OCI-LY1 (cell line): Measurements from ENCODE around the gene RTL9.
"Not testable (repeated sequence)": the region's sequence is repeated elsewhere in the genome, so short reads cannot be mapped to it uniquely, and the experiment has no call there.

Experiments
- EZH2 ChIP-seq: fragments of 200-600 bp; sonication (generic), shearing (Covaris generic); IDR thresholded peaks from 2 replicates; pipeline ENCODE4 v1.8.0; 2017; ENCODE audit warnings: borderline replicate concordance, mixed run types, mild to moderate bottlenecking, antibody characterized with exemption, low read length, moderate library complexity, mixed read lengths
- TF ChIP-seq, protein P1 (sequence below): fragments of 200-600 bp; sonication (generic), shearing (Covaris generic); IDR thresholded peaks from 2 replicates; pipeline ENCODE4 v1.5.1; 2017; ENCODE audit warnings: mild to moderate bottlenecking, antibody characterized with exemption, low read length, moderate library complexity, mixed read lengths

DNA sequence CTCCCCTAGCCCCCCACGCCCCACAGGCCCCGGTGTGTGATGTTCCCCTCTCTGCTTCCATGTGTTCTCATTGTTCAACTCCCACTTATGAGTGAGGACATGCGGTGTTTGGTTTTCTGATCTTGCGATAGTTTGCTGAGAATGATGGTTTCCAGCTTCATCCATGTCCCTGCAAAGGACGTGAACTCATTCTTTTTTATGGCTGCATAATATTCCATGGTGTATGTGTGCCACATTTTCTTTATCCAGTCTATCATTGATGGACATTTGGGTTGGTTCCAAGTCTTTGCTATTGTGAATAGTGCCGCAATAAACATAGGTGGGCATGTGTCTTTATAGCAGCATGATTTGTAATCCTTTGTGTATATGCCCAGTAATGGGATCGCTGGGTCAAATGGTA, 47.6 kb downstream of the RTL9 start:
- not testable (repeated sequence) for TF ChIP-seq EZH2
- TF ChIP-seq, protein P1, sequence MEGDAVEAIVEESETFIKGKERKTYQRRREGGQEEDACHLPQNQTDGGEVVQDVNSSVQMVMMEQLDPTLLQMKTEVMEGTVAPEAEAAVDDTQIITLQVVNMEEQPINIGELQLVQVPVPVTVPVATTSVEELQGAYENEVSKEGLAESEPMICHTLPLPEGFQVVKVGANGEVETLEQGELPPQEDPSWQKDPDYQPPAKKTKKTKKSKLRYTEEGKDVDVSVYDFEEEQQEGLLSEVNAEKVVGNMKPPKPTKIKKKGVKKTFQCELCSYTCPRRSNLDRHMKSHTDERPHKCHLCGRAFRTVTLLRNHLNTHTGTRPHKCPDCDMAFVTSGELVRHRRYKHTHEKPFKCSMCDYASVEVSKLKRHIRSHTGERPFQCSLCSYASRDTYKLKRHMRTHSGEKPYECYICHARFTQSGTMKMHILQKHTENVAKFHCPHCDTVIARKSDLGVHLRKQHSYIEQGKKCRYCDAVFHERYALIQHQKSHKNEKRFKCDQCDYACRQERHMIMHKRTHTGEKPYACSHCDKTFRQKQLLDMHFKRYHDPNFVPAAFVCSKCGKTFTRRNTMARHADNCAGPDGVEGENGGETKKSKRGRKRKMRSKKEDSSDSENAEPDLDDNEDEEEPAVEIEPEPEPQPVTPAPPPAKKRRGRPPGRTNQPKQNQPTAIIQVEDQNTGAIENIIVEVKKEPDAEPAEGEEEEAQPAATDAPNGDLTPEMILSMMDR: not testable (repeated sequence)
